KOPT-K1 (cell line): ENCODE results near the gene UAP1L1.

Experiments used
- H3K27ac ChIP-seq: fragments of 200-600 bp; sonication (generic); 2 replicates; pipeline ENCODE4 v1.5.1; 2016; ENCODE audit warnings: antibody characterized with exemption, mild to moderate bottlenecking, low read depth, low read length; ENCODE audit not compliant: poor library complexity, severe bottlenecking
- H3K36me3 ChIP-seq: fragments of 200-600 bp; sonication (generic); 2 replicates; pipeline ENCODE4 v1.5.1; 2017; ENCODE audit warnings: antibody characterized with exemption, mild to moderate bottlenecking, low read length, moderate library complexity; ENCODE audit not compliant: insufficient read depth
- H3K9me3 ChIP-seq: fragments of 200-600 bp; sonication (generic); 2 replicates; pipeline ENCODE4 v1.5.1; 2017; ENCODE audit warnings: antibody characterized with exemption, low read length, mild to moderate bottlenecking; ENCODE audit not compliant: insufficient read depth, poor library complexity, severe bottlenecking

UAP1L1 gene

DNA sequence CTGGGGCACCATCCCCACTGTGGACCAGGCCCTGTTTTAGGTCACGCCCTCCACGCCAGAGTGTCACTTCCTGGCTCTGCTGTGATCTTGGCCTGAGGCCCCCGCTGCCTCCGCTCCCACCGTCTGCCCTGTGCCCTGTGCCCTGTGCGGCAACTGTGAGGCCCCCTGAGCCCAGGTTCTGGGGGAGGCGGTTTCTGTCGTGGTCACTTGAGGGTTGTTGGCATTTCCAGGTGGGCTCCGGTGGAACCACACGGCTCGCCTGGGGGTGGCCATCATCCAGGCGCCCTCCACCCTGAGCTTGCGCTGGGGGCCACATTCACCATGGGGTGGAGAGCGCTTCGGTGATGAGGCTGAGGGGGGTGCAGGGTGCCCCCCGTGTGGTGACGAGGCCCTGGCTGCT lies 30.7 kb downstream of the UAP1L1 start:
- Histone ChIP-seq H3K36me3 (peaks cover 84% of the 10 kb centered on the region), H3K27ac (no peak overlapping the region), H3K9me3 (peaks cover 5% of the 10 kb centered on the region)

DNA sequence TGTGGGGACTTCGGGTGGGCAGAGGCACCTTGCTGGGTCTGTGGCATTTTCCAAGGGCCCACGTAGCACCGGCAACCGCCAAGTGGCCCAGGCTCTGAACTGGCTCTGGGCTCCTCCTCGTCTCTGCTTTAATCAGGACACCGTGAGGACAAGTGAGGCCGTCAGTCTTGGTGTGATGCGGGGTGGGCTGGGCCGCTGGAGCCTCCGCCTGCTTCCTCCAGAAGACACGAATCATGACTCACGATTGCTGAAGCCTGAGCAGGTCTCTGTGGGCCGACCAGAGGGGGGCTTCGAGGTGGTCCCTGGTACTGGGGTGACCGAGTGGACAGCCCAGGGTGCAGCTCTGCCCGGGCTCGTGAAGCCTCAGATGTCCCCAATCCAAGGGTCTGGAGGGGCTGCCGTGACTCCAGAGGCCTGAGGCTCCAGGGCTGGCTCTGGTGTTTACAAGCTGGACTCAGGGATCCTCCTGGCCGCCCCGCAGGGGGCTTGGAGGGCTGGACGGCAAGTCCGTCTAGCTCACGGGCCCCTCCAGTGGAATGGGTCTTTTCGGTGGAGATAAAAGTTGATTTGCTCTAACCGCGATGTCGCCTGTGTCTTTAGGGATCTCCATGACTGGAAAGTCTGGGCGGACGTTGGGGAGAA lies 31.4 kb downstream of the UAP1L1 start:
- Histone ChIP-seq H3K9me3 (no peaks in the 10 kb centered on the region), H3K27ac (no peak overlapping the region), H3K36me3 (peaks cover 77% of the 10 kb centered on the region)

DNA sequence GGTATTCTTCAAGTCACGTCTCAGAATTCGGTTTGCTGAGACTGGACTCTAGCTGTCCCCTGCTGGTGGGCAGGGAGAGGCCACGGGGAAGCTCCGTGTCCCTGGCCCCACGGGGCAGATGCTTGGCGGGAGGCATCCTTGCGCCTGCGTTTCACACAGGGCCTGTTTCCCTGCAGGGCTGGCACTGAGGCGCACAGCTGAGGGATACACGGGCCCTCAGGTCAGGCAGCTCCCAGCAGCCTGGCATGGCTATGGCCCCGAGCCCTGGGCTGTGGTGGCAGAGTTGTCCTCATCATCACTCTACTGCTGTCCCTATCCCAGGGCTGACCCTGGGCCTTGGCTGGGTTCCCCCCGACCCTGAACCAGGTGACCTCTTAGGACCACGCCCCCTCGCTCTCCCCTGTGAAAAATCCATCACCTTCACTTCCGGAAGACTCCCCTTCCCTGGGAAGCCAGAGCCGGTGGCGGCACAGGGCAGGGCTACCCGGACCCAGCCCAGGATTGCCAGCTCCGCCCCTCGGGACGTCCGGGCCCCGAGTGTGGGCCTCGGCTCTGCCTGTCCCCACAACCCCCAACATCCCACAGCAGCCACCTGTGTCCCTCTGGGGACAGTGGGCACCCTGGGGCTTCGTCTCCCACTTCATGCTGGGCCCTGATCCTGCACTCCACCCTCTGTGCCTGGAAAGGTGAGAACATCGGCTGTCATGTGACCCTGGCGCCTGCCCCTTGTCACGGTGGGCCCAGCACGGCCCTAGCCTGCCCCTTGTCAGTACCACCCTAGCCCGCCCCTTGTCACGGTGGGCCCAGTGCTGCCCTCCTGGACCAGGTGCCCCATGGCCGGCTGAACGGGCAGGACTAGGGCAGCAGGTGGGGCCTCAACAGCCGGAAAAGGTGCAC lies 32.2 kb downstream of the UAP1L1 start:
- no peaks in the 10 kb centered on the region for H3K9me3 ChIP-seq
- peaks cover 71% of the 10 kb centered on the region; the same call in 1 of the 2 replicates for H3K36me3 ChIP-seq
- H3K27ac ChIP-seq = no peak overlapping the region

DNA sequence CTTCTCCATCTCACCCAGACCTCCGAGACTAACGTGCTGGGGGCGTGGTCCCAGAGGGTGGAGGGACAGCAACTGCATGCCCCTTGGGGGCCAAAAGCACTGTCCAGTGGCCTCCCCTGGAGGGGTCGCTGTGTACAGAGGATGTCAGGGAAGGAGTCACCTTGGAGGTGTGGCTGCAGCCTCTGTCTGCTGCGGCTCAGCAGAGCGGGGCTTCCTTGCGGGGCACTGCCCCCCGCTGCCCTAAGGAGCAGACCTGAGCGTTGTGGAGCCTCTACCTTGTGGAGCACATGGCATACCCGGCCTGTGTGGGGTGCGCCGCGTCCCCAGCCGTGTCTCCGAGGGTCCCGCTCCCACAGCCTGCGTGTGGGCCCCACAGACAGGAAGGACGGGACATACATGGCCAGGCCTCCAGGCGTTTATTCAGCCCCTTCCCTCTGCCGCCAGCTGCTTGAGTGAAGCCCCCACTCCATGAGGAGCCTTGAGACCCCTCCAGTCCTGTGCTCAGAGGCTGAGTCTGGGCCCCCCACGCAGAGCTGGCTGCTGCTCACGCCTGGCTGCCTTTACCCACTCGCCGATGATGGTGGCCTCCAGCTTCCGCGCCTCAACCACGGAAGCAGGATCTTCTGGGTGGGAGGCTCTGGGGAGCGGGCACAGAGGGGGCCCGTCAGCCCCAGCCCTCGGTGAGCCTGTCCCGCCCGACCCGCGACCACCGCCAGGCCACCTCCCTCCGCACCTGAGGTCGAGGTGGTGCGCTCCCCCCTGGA lies 33.0 kb downstream of the UAP1L1 start:
- H3K27ac ChIP-seq = no peak overlapping the region
- peaks cover 65% of the 10 kb centered on the region; the same call in 1 of the 2 replicates for H3K36me3 ChIP-seq
- H3K9me3 ChIP-seq = no peaks in the 10 kb centered on the region

DNA sequence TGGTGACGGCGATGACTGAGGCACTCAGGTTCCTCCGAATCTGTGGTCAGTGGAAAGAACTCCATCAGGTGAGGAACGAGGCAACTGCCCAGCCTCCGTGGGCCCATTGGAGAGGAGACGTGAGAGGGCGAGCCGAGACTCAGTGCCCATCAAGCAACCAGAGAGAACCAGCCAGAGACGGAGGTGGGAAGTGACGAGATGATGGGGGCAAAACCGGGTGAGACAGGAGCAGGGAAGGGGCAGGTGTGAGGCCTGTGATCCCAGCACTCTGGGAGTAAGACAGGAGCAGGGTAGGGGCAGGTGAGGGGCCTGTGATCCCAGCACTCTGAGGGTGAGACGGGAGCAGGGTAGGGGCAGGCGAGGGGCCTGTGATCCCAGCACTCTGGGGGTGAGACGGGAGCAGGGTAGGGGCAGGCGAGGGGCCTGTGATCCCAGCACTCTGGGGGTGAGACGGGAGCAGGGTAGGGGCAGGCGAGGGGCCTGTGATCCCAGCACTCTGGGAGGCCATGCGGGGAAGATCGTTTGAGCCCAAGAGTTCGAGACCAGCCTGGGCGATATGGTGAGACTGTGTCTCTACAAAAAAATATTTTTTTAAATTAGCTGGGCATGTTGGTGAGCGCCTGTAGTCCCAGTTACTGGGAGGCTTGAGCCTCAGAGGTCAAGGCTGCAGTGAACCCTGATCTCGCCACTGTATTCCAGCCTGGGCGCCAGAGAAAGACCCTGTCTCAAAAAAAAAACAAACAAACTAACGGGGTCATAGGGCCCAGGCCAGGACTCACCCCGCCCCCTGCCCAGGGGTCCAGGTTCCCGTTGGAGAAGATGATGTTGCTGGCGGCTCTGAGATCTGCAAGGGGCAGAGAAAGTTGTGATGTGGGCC lies 33.8 kb downstream of the UAP1L1 start:
- H3K9me3 ChIP-seq = no peaks in the 10 kb centered on the region
- H3K36me3 ChIP-seq = peaks cover 58% of the 10 kb centered on the region; the same call in 1 of the 2 replicates

DNA sequence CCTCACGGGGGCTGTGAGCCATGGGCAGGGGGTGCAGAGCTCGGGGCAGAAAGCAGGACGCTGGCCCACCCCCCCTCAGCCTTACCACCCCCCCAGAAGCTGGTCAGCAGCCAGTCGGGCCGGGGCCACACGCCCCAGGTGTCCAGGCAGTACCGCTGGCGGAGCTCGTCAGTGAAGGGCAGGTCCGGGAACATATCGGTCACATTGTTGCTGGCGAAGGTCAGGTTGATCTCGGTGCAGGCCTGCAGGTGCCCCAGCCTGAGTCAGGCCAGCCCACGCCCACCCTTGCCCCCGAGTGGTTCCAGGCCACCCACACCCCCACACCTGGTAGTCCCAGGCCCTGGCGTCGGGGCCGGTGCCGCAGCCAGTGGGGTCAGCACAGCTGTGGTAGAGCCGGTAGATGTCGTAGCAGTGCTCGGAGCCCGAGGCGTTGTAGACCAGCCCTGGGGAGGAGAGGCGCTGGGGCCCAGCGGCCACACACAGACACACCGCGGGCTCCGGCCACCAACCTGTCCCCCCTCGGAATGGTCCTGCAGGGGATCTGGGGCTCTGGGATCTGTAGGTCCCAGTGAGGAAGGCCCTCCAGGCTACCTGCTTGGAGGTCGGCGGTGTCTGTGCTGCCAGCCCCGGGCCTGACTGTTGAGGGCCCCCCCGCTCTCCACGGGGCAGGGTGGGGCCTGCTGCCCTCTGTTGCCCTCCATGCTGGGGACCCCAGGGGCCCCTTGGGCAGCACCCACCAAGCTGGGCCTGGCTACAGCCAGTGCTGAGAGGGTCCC lies 34.7 kb downstream of the UAP1L1 start:
- Histone ChIP-seq H3K36me3 (peaks cover 52% of the 10 kb centered on the region; the same call in 1 of the 2 replicates), H3K27ac (no peak overlapping the region), H3K9me3 (no peaks in the 10 kb centered on the region)

More for the DNA sequence above, 33.8 kb downstream of the UAP1L1 start:
- H3K27ac ChIP-seq = no peak overlapping the region

GRCh38 chr9:137112564-137113384 lies 35.5 kb downstream of the UAP1L1 start:
- H3K36me3 ChIP-seq = peaks cover 44% of the 10 kb centered on the region; the same call in 1 of the 2 replicates
- no peaks in the 10 kb centered on the region for H3K9me3 ChIP-seq
- no peak overlapping the region for H3K27ac ChIP-seq

- H3K9me3 ChIP-seq = no peaks in the 10 kb centered on the region
- peaks cover 37% of the 10 kb centered on the region; the same call in 1 of the 2 replicates for H3K36me3 ChIP-seq
- H3K27ac ChIP-seq = no peak overlapping the region
Measured at GRCh38 chr9:137113385-137114159, 36.3 kb downstream of the UAP1L1 start.

GRCh38 chr9:137114220-137114612 lies 36.9 kb downstream of the UAP1L1 start:
- Histone ChIP-seq H3K36me3 (peaks cover 30% of the 10 kb centered on the region; the same call in 1 of the 2 replicates), H3K9me3 (no peaks in the 10 kb centered on the region), H3K27ac (peak overlapping the region; percentile 58)

DNA sequence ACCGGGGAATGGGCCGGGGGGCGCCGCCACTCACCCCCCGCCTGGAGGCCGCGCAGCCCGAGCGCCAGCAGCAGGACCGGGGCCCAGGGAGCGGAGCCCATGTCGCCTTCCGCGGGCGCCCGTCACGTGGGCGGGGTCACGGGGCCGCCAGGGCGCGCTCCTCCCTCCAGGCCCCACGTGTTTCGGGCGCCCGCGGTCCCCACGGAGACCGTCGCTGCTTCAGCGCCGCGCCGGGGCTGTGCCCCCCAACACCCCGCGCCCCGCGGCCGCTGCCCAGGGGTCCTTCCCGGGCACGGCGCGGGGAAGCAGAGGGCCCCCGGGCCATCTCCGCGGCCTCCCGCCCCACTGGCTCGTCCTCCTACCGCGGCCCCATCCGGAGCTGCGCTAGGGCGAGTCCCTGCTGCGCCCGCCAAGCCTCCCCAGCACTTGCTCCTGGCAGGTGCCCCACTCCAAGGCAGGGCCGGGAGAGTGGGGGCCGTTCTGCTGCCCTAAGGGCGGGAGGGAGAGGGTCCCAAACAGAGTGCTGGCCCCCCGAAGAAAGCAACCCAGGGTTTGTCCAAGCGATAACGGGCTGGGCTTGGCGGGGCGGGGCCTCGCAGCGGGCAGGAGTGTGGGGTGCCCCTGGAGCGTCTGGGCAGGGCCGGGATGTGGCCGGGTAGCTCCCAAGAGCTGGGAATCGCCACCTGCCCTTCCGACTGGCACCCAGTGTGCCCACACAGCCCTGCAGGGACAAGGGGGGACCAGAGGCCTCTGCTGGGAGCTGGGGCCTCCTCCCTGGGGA lies 37.5 kb downstream of the UAP1L1 start, which contains the start of gene DPP7:
Gene DPP7 (minus strand): TSS at position 121 of the 781 bp plus-strand sequence. CDS start 20 bp downstream, at position 101.
- H3K27ac ChIP-seq = peak within 1 kb of the TSS; percentile 58
- H3K36me3 ChIP-seq = peaks cover 25% of the 10 kb centered on the region; the same call in 1 of the 2 replicates
- H3K9me3 ChIP-seq = no peaks in the 10 kb centered on the region

DNA sequence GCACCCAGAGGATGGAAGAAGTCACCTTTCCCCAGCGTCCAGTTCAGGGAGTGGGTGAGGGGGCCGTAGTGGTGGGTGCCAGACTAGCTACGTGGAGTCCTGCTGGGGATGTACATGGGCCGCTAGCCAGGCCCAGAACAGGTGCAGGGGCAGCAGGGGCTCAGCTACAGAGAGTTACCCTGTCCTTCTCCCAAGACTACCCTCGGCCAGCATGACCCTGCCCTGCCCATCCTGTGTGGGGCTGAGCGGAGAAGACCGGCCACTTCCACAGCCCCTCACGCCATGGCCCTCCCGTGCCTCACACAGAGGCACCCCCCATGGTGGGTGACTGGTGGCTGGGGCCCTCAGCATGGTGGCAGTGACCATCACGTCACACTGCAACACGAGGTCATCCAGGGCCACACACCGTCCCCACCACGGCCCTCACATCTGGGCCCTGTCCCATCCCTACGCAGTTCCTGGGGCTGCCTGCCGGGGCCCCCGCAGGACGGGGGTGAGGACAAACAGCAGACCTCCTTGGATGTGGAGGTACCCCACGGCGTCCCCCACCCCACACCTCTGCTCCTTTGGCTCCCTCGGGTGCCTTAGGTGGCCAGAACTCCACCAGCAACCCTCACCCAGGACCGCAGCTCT lies 38.2 kb downstream of the UAP1L1 start:
- H3K9me3 ChIP-seq = no peaks in the 10 kb centered on the region
- no peak overlapping the region for H3K27ac ChIP-seq
- H3K36me3 ChIP-seq = peaks cover 18% of the 10 kb centered on the region; the same call in 1 of the 2 replicates
